Measurements from ENCODE around the gene ACSF3.

ACSF3 gene

DNA sequence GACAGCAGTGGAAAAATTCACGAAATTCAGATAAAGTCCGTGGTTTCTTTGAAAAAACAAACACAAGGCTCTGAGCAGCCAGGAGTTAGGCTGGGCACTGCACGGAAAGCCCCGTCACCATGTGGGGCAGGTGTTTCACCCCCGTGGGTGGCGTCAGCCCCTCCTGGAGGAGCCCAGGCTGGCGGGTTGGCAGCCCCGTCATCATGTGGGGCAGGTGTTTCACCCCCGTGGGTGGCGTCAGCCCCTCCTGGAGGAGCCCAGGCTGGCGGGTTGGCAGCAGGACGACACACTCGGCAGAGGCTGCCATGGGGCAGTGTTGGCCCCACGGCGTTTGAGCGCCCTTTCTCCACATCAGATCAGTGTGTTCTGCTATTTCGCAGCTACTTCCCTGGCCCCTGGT lies 38.1 kb downstream of the ACSF3 start:
- DNase-seq (ENCODE audit: low spot score): no peak

GRCh38 chr16:89132194-89133005 lies 38.7 kb downstream of the ACSF3 start:
- no peak for DNase-seq (ENCODE audit: low spot score)

- no peak for DNase-seq (ENCODE audit: low spot score)
Measured at GRCh38 chr16:89133457-89134127, 39.9 kb downstream of the ACSF3 start.

DNA sequence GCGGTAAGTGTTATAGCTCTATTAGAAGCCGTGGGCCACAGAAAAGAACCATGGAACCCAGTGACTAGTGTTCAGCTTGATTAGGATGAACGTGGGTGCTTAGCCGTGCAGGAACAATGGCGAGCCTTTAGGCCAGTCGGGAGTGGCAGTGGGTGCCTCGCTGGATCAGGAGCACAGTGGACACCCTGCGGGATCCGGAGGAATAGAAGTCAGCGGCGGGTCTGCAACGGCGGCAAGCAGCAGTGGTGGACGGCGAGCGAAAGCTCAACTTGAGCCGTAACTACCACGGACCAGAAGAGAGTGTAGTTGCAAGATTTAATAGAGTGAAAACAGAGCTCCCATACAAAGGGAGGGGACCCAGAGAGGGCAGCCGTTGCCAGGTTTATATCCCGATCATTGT lies 40.6 kb downstream of the ACSF3 start:
- no peak for DNase-seq (ENCODE audit: low spot score)

GRCh38 chr16:89135166-89135565 lies 41.5 kb downstream of the ACSF3 start:
- no peak for DNase-seq (ENCODE audit: low spot score)

- no peak for DNase-seq (ENCODE audit: low spot score)
Measured at GRCh38 chr16:89135971-89136765, 42.5 kb downstream of the ACSF3 start.

DNA sequence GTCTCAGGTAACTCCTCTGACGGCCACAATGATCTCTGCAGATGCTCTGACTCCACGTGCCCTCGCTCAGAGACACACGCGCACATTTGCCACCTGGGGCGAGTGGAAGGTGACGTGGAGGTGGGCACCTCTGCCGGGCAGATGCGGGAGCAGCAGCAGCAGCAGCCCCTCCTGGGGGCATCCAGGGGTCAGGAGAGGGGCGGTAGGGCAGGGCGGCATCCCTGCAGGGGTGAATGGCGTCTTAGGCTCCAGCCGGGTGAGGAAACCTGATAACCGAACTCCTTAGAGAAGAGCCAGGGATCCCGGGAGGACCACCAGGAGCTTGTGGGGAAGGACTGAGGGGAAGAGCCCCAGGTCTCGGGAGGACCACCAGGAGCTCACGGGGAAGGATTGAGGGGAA lies 43.3 kb downstream of the ACSF3 start:
- DNase-seq (ENCODE audit: low spot score): no peak

DNA sequence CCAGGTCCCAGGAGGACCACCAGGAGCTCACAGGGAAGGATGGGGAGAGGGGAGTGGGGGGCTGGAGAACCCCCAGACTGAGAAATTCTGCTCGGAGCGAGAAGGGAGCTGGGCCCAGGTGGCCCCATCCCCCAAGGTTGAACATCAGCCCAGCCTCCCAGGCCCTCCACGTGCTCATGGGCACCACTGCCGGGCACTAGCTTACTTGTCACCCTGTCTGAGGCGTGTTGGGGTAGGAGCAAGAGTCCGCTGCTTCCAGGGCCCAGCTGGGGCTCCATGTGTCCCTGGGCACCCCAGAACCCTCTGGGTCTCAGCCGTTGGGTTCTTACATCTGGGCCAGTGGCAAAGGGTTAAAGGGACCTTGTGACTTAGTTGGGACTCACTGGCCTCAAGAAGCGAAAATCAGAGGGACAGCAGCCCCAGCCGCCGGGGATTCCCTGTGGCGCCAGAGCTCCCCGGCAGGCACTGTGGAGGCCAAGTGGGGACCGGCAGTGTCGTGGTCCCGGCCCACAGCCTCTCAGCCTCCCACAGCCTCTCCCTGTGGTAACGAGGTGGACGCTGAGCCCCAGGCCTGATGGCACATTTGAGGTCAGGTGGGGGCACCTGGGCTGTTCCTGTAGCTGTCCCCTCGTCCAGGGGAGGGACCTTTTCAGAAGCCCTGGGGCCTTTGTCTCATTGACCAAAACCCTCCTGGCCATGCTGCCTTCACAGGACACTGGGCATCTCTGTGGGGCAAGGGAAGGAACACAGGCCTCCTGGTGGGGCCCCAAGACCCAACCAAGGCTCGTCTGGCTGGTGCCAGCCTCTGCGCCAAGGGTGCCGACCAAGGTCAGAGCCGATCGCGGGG lies 44.2 kb downstream of the ACSF3 start:
- DNase-seq (ENCODE audit: low spot score): no peak

GRCh38 chr16:89138513-89138795 lies 44.8 kb downstream of the ACSF3 start:
- no peak for DNase-seq (ENCODE audit: low spot score)

DNA sequence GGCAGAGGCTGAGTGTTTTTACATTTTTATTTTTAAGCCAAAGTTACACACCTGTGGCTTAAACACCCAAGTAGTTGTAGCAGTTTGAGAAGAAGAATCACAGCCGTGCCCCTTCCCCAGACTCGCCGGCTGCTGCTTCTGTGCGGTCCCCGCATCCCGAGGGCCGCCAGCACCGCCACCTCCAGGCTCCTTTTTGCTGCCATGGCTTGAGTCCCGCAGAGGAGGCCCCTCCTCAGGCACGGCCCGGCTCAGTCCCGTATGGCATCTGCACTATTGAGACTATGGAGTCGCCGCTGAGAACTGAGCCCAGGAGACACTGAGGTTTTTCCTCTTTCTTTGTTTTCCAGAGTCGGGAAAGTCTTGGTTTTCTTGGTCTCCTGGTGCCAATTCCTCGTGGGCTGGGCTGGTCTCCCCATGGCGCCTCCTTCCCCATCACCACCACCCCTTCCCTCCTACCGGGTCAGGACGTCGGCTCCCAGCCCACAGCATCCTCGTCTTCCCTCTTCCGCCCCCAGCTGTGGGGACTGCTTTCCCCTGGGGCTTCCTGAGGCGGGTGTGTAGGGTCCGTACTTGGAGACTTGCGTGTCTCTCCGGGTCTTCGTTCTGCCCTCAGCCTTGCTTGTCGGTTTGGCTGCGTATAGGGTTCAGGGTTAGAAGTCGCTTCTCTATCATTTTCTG lies 45.3 kb downstream of the ACSF3 start:
- no peak for DNase-seq (ENCODE audit: low spot score)

DNA sequence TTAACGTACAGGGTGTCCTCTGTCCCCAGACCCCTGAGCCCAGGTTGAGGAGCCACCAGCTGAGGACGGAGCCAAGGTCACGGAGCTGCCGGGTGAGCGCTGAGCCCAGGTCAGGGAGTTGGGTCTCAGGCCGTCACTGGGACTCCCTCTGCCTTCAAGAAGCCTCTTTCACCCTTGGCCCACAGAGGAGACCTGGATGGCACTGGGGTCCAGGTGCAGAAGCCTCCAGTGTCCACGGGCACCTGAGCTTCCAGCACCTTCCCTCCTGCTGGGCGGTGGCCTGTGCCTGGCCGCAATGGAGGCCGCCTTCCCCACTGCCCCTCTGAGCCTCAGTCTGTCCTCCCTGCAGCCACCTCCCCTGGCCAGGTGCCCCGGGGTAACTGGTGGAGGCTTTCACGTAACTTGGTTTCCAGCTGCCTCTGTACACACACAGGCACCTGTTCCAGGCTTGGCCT lies 46.3 kb downstream of the ACSF3 start:
- no peak for DNase-seq (ENCODE audit: low spot score)

DNA sequence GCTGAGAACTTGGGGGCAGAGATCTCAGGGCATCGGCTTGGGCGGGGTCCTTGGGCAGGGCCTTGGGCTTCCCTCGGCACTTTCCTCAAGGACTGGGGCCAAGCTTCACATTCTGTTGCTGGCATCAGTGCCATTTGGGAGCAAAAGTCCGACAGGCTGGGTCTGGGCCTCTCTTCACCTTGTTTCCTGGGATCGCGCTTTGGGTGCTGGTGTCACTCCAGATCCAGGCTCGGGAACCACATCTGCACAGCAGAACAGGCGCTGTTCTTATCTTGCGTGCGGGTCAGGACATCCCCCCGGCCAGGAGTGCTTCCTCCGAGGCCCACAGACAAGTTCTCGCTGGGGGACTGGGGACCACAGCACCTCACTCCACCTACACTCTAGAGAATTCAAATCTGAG lies 46.7 kb downstream of the ACSF3 start:
- no peak for DNase-seq (ENCODE audit: low spot score)

DNA sequence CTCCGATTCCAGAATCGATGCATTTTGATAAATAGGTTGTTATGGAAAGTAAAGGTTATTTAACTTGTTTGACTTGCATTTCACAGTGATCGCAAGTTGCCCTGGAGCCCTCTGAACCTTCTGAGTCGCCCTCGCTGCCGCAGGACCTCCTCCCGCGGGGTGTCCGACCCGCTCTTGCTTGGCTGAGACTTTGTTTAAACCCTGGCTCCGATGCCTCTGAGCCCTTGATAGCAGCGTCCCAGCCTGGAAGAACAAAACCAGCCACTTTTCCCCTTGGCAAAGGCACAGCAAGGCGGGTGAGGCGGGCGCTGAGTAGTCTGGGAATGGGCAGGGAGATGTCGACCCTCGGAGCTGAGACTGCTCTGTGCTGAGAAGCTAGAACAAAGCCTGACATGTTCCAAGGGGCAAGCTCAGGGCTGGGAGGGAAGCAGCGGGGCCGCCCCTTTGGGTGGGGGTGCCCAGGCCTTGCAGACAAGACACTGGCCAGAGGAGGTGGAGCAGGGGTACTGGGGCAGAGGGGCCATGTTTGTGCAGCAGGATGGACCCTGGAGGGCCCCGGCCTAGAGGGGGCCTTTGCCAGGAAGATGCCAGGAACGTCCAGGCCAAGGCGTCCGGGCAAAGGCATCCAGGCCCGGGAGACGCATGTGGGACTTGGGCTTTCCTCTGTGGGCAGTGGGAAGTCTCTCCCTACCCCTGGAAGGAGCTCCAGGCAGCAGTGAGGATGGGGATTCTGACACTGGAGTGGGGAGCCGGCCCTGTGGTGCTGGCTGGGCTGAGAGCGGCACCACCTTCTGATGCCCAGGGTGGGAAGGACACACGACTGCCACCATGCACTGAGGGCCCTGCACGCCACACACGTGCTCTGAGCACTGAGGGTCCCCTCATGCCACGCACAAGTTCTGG lies 47.6 kb downstream of the ACSF3 start:
- DNase-seq (ENCODE audit: low spot score): no peak

DNA sequence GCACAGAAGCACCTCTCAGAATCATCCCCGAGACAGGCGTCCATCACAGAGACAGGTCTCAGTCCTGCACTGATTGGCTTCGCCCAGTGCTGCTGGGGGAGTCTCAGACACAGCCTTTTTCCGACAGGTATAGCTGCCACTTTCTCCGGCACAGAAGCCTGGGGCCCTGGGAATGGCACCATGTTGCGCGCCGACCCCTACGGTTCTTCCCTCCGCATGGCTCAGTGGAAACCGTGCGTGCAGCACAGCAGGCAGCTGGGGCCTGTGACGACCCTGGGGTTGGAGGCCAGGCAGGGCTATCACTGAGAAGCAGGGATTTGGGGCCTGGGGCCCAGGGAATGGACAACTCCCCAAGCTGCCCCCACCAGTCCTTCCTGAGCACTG lies 48.2 kb downstream of the ACSF3 start:
- no peak for DNase-seq (ENCODE audit: low spot score)

GRCh38 chr16:89142474-89143195 lies 49.0 kb downstream of the ACSF3 start:
- no peak for DNase-seq (ENCODE audit: low spot score)

GRCh38 chr16:89143201-89143741 lies 49.6 kb downstream of the ACSF3 start:
- no peak for DNase-seq (ENCODE audit: low spot score)

- DNase-seq (ENCODE audit: low spot score): no peak
Measured at GRCh38 chr16:89143911-89144675, 50.4 kb downstream of the ACSF3 start.

DNA sequence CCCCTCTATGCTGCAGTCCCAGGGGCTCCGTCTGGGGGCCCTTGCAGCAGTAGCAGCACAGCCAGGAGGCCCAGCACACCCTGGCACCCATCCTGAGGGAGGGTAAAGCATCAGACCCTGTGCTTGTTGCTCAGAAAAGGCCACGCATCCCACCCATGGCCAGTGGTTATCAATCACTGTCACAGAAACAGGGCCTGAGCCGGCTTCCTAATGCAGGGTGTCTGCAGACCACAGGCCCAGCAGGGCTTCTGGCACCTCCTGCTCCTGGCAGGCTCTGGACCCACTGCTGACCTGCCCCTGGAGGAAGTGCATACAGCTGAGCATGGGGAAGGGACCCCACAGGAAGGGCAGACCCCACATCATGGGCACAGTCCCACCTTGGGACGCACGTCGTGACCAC lies 51.0 kb downstream of the ACSF3 start:
- DNase-seq (ENCODE audit: low spot score): no peak

All from SK-N-DZ (cell line).